Lung (tissue), 12 donors: ENCODE data around the gene DDX28. TPM values are rescaled to one million over a fixed set of nuclear protein-coding genes. Genes with fewer than 3 reads are reported as not detected.
A peak's percentile ranks its signal among the peaks of the same experiment; 100 is the strongest.
"Not testable (repeated sequence)": the region's sequence is repeated elsewhere in the genome, so short reads cannot be mapped to it uniquely, and the experiment has no call there.

ENCODE experiments used
- ATAC-seq: fragments of 200-7000 bp; cut with Tn5 transposase; one replicate; pipeline ENCODE4 v1.9.1; 2020; ENCODE audit warnings: moderate number of reproducible peaks; ENCODE audit not compliant: insufficient read depth, low FRiP score
- DNase-seq, 3 donors: peaks; one replicate each; pipeline ENCODE4 v3.0.0-alpha.2; 2013 to 2017
- H3K27ac ChIP-seq, 2 donors: one replicate each; pipeline ENCODE4 v1.5.1; 2013; ENCODE audit warnings: mild to moderate bottlenecking in 2 of 2, moderate library complexity in 2 of 2, control low read depth in 1 of 2, inconsistent platforms in 1 of 2, low read depth in 1 of 2, low read length in 1 of 2
- H3K27me3 ChIP-seq, 3 donors: one replicate each; pipeline ENCODE4 v1.5.1; 2013; ENCODE audit warnings: low read length in 2 of 3; ENCODE audit not compliant: control insufficient read depth in 3 of 3, insufficient read depth in 3 of 3
- H3K36me3 ChIP-seq, 4 donors: one replicate each; pipeline ENCODE4 v1.5.1; 2013; ENCODE audit warnings: low read length in 4 of 4, mild to moderate bottlenecking in 1 of 4, moderate library complexity in 1 of 4; ENCODE audit not compliant: control insufficient read depth in 4 of 4, insufficient read depth in 4 of 4
- H3K4me1 ChIP-seq, 5 donors: one replicate each; pipeline ENCODE4 v1.5.1; 2013; ENCODE audit warnings: low read length in 5 of 5, mild to moderate bottlenecking in 2 of 5, moderate library complexity in 1 of 5; ENCODE audit not compliant: control insufficient read depth in 5 of 5, insufficient read depth in 5 of 5
- H3K4me3 ChIP-seq: one replicate; pipeline ENCODE4 v1.5.1; 2013; ENCODE audit warnings: mild to moderate bottlenecking, control low read depth, moderate library complexity
- H3K9ac ChIP-seq, 2 donors: one replicate each; pipeline ENCODE4 v1.5.1; 2013; ENCODE audit warnings: low read length in 2 of 2, control low read depth in 1 of 2; ENCODE audit not compliant: insufficient read depth in 1 of 2
- H3K9me3 ChIP-seq, 4 donors: one replicate each; pipeline ENCODE4 v1.5.1; 2013; ENCODE audit warnings: low read length in 3 of 4, mild to moderate bottlenecking in 1 of 4, moderate library complexity in 1 of 4; ENCODE audit not compliant: control insufficient read depth in 4 of 4, insufficient read depth in 3 of 4
- WGBS, 2 donors: extraction: QIAGEN DNeasy Blood & Tissue Kit; methylation state at CpG; one replicate each; pipeline ENCODE4 v1.1.7; 2013; 5-methylcytosine and 5-hydroxymethylcytosine counted together
- polyA plus RNA-seq, 2 donors: library from polyadenylated mRNA; stranded (reverse); fragments of 200-250 nt; gene quantifications; one replicate each; pipeline ENCODE4 v1.2.1, GENCODE V29; 2013
- total RNA-seq, 2 donors: library from RNA; depleted of rRNA in 1 of 2; stranded (reverse); fragments of >200 nt in 1 of 2; gene quantifications; one replicate each; pipeline ENCODE4 v1.2.1, GENCODE V29; 2014 to 2021
- TF ChIP-seq, protein P1 (sequence below): IDR thresholded peaks from 2 replicates; pipeline ENCODE4 v1.5.1; 2012; ENCODE audit warnings: mild to moderate bottlenecking; ENCODE audit errors: control extremely low read depth, extremely low read depth
- donor health status: control.
- donor health status: control.
- donor health status: Bipolar disorder and iron deficiency.
- donor health status: healthy.
- donor health status: DM: yes; HTN: yes; CAD: no.

DDX28 gene
- total and polyA plus RNA-seq, 4 donors: 6.6 to 14.5 (median 11.0) TPM

DNA sequence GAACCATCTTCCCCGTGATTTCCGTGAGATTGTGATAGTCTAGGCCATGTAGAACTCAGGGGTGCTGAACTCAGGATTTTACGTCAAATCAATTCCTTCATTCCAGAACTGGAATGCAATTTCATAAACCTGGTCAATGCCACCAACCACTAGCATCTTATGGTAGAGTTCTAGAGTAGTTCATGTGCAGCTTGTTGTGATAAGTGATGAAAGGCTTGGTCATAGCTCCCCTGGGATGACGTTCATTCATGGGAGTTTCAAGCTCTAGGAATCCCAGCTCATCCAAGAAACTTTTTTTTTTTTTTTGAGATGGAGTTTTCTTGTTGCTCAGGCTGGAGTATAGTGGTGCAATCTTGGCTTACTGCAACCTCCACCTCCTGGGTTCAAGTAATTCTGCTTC, 20.0 kb downstream of the DDX28 start:
- Histone ChIP-seq H3K36me3 (no peaks in the 10 kb centered on the region), H3K9me3 (no peaks in the 10 kb centered on the region), H3K27ac (no peak overlapping the region), H3K9ac (no peak overlapping the region), H3K4me3 (no peak overlapping the region), H3K27me3 (no peaks in the 10 kb centered on the region), H3K4me1 (peaks cover 0 to 10% (median 0%) of the 10 kb centered on the region in 5 donors)
- no peak for DNase-seq
- WGBS, 2 donors: 91 to 95% methylated on average over 4 of the region's 4 CpGs
- TF ChIP-seq, protein P1, sequence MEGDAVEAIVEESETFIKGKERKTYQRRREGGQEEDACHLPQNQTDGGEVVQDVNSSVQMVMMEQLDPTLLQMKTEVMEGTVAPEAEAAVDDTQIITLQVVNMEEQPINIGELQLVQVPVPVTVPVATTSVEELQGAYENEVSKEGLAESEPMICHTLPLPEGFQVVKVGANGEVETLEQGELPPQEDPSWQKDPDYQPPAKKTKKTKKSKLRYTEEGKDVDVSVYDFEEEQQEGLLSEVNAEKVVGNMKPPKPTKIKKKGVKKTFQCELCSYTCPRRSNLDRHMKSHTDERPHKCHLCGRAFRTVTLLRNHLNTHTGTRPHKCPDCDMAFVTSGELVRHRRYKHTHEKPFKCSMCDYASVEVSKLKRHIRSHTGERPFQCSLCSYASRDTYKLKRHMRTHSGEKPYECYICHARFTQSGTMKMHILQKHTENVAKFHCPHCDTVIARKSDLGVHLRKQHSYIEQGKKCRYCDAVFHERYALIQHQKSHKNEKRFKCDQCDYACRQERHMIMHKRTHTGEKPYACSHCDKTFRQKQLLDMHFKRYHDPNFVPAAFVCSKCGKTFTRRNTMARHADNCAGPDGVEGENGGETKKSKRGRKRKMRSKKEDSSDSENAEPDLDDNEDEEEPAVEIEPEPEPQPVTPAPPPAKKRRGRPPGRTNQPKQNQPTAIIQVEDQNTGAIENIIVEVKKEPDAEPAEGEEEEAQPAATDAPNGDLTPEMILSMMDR: no peak
- no peak for ATAC-seq

DNA sequence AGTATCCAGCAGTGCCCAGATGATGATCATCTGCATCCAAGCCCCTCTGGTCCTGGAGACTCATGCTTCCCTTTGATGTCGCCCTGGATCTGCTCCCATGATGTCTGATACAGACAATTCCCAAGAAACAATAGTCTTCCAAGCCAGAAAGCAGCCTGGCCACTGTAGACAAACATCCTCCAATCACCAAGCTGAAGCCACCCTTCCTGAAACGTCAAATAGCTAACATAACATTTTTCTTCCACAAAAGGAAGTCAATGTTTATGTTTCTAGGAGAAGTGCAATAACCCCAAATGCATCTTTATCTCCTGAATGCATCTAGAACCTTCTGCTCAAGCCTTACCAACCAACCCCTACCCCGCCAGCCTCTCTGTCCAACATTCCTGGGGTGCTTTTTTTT, 22.6 kb downstream of the DDX28 start:
- DNase-seq (peak in 2 of 3 donors; percentile 9 to 44), ATAC-seq (no peak)
- Histone ChIP-seq H3K4me3 (no peak overlapping the region), H3K4me1 (peaks cover 0 to 10% (median 0%) of the 10 kb centered on the region in 5 donors), H3K27me3 (no peaks in the 10 kb centered on the region), H3K36me3 (no peaks in the 10 kb centered on the region), H3K27ac (peak overlapping the region in 1 of 2 donors; percentile 88), H3K9me3 (no peaks in the 10 kb centered on the region), H3K9ac (no peak overlapping the region)
- 33 to 44% methylated on average over 3 of the region's 3 CpGs for WGBS, 2 donors
- TF ChIP-seq, protein P1: no peak

DNA sequence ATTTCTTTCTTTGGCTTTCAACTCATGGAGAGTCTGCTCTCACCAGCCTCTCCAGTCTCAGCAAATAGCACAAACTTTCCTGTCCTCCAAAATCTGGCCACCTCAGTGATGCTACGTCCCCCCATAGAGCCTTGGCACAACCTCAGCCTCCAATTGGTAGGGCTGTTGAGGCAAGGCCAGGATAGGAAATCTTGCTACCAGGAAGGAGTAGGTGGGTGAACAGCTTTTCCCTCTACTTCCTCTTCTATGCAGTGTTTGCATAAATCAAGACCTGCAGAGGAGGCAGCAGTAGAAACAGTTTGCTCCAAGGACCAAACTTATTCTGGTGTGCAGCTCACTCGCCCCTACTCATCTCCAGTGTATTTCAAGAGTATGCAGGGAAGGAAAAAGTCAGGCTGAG, 23.0 kb downstream of the DDX28 start:
- Histone ChIP-seq H3K36me3 (no peaks in the 10 kb centered on the region), H3K27me3 (no peaks in the 10 kb centered on the region), H3K4me3 (no peak overlapping the region), H3K4me1 (peaks cover 0 to 10% (median 0%) of the 10 kb centered on the region in 5 donors), H3K27ac (peak overlapping the region in 1 of 2 donors; percentile 88), H3K9ac (no peak overlapping the region), H3K9me3 (no peaks in the 10 kb centered on the region)
- DNase-seq (no peak), ATAC-seq (no peak)
- TF ChIP-seq, protein P1: no peak
- 20 to 28% methylated on average over 2 of the region's 2 CpGs for WGBS, 2 donors

DNA sequence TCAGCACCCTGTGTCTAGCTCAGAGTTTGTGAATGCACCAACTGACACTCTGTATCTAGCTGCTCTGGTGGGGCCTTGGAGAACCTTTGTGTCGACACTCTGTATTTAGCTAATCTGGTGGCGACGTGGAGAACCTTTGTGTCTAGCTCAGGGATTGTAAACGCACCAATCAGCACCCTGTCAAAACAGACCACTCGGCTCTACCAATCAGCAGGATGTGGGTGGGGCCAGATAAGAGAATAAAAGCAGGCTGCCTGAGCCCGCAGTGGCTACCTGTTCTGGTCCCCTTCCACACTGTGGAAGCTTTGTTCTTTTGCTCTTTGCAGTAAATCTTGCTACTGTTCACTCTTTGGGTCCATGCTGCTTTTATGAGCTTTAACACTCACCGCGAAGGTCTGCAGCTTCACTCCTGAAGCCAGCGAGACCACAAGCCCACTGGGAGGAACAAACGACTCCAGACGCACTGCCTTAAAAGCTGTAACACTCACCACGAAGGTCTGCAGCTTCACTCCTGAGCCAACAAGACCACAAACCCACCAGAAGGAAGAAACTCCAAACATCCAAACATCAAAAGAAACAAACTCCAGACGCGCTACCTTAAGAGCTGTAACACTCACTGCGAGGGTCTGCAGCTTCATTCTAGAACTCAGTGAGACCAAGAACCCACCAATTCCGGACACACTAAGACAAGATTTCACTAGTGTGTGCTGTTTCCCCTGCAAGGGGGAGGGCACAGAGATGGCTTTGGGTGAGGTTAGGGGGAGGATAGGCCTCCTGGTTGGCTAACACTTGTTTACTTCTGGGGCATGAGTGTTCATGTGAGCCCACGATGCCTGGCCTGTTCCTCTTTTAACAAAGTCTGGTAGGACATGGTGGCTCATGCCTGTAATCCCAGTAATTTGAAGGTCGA, 24.0 kb downstream of the DDX28 start, which contains the start of gene DPEP2:
DPEP2 (minus strand) TSS at position 706 of the 910 bp plus-strand sequence. CDS start 6,272 bp downstream, outside the sequence.
- H3K27ac ChIP-seq: peak within 1 kb of the TSS in 1 of 2 donors; percentile 88
- peak in 1 of 3 donors; percentile 16 for DNase-seq
- 35 to 59% methylated on average over 18 of the region's 18 CpGs for WGBS, 2 donors
- H3K36me3 ChIP-seq, H3K9me3 ChIP-seq, H3K9ac ChIP-seq, H3K27me3 ChIP-seq, H3K4me1 ChIP-seq, H3K4me3 ChIP-seq, ATAC-seq: not testable (repeated sequence)

DNA sequence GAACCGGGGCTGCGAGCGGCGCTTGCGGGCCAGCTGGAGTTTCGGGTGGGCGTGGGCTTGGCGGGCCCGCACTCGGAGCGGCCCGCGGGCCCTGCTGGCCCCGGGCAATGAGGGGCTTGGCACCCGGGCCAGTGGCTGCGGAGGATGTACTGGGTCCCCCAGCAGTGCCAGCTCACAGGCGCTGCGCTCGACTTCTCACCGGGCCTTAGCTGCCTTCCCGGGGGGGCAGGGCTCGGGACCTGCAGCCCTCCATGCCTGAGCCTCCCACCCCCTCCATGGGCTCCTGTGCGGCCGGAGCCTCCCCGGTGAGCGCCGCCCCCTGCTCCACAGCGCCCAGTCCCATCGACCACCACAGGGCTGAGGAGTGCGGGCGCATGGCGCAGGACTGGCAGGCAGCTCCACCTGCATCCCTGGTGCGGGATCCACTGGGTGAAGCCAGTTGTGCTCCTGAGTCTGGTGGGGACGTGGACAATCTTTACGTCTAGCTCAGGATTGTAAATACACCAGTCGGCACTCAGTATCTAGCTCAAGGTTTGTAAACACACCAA, 24.7 kb downstream of the DDX28 start:
- H3K27ac ChIP-seq, H3K36me3 ChIP-seq, H3K4me3 ChIP-seq, H3K4me1 ChIP-seq, H3K9me3 ChIP-seq, H3K27me3 ChIP-seq, H3K9ac ChIP-seq, DNase-seq, ATAC-seq: not testable (repeated sequence)
- 93 to 97% methylated on average over 36 of the region's 36 CpGs for WGBS, 2 donors
